ENCODE measurements around the gene CYP2A7.
"Not testable (repeated sequence)": the region's sequence is repeated elsewhere in the genome, so short reads cannot be mapped to it uniquely, and the experiment has no call there.

CYP2A7 gene

GRCh38 chr19:40875526-40875951, 6.5 kb downstream of the CYP2A7 start:
- peak; percentile 77; the same call in 1 of the 2 replicates for TF ChIP-seq L3MBTL2 (conservative IDR thresholded peaks at IDR 0.05)
- CTCF ChIA-PET, POLR2A ChIA-PET: not testable (repeated sequence)
- DNase-seq (ENCODE audit: extremely low spot score): peak; percentile 40

- DNase-seq (ENCODE audit: extremely low spot score); CTCF ChIA-PET; POLR2A ChIA-PET: not testable (repeated sequence)
Measured at GRCh38 chr19:40874874-40875273, 7.2 kb downstream of the CYP2A7 start.

GRCh38 chr19:40873873-40874272, 8.2 kb downstream of the CYP2A7 start:
- DNase-seq (ENCODE audit: extremely low spot score); POLR2A ChIA-PET; CTCF ChIA-PET: not testable (repeated sequence)

- TF ChIP-seq HDGF (IDR thresholded peaks at IDR 0.05; ENCODE audit: borderline replicate concordance) (no peak), CTBP1 (IDR thresholded peaks at IDR 0.05; ENCODE audit: borderline replicate concordance) (no peak), LEF1 (IDR thresholded peaks at IDR 0.05; ENCODE audit: borderline replicate concordance) (no peak), L3MBTL2 (conservative IDR thresholded peaks at IDR 0.05) (no peak), SP1 (IDR thresholded peaks at IDR 0.05) (no peak), FOXK2 (IDR thresholded peaks at IDR 0.05) (no peak), SUZ12 (IDR thresholded peaks at IDR 0.05) (no peak), TARDBP (IDR thresholded peaks at IDR 0.05) (no peak), NFRKB (IDR thresholded peaks at IDR 0.05) (no peak), FOXA1 (IDR thresholded peaks at IDR 0.05) (no peak), ARNT (IDR thresholded peaks at IDR 0.05) (no peak), BHLHE40 (IDR thresholded peaks at IDR 0.05; ENCODE audit: borderline replicate concordance) (no peak), ZNF384 (IDR thresholded peaks at IDR 0.05) (no peak), FOXM1 (IDR thresholded peaks at IDR 0.05; ENCODE audit: borderline replicate concordance) (no peak), PKNOX1 (IDR thresholded peaks at IDR 0.05) (no peak), ELF4 (IDR thresholded peaks at IDR 0.05) (no peak)
- DNase-seq (ENCODE audit: extremely low spot score): no peak
- POLR2A ChIA-PET: no interaction called here
- CTCF ChIA-PET: no interaction called here
Measured at GRCh38 chr19:40872209-40872608, 9.8 kb downstream of the CYP2A7 start.

GRCh38 chr19:40867701-40868100, 14.3 kb downstream of the CYP2A7 start:
- CTCF ChIA-PET: no interaction called here
- no peak for DNase-seq (ENCODE audit: extremely low spot score)
- TF ChIP-seq SP1 (IDR thresholded peaks at IDR 0.05) (no peak), BHLHE40 (IDR thresholded peaks at IDR 0.05; ENCODE audit: borderline replicate concordance) (no peak), LEF1 (IDR thresholded peaks at IDR 0.05; ENCODE audit: borderline replicate concordance) (no peak), FOXA1 (IDR thresholded peaks at IDR 0.05) (no peak), HDGF (IDR thresholded peaks at IDR 0.05; ENCODE audit: borderline replicate concordance) (no peak), FOXM1 (IDR thresholded peaks at IDR 0.05; ENCODE audit: borderline replicate concordance) (no peak), ARNT (IDR thresholded peaks at IDR 0.05) (no peak), SUZ12 (IDR thresholded peaks at IDR 0.05) (no peak)
- POLR2A ChIA-PET: no interaction called here

GRCh38 chr19:40864739-40865496, 17.1 kb downstream of the CYP2A7 start:
- POLR2A ChIA-PET; DNase-seq (ENCODE audit: extremely low spot score); CTCF ChIA-PET: not testable (repeated sequence)

- TF ChIP-seq ARNT (IDR thresholded peaks at IDR 0.05) (no peak), CTBP1 (IDR thresholded peaks at IDR 0.05; ENCODE audit: borderline replicate concordance) (no peak), ZNF384 (IDR thresholded peaks at IDR 0.05) (no peak), SUZ12 (IDR thresholded peaks at IDR 0.05) (no peak), FOXM1 (IDR thresholded peaks at IDR 0.05; ENCODE audit: borderline replicate concordance) (no peak), FOXK2 (IDR thresholded peaks at IDR 0.05) (no peak), FOXA1 (IDR thresholded peaks at IDR 0.05) (no peak), NFRKB (IDR thresholded peaks at IDR 0.05) (no peak), HDGF (IDR thresholded peaks at IDR 0.05; ENCODE audit: borderline replicate concordance) (no peak), SP1 (IDR thresholded peaks at IDR 0.05) (no peak), ELF4 (IDR thresholded peaks at IDR 0.05) (no peak), LEF1 (IDR thresholded peaks at IDR 0.05; ENCODE audit: borderline replicate concordance) (no peak), BHLHE40 (IDR thresholded peaks at IDR 0.05; ENCODE audit: borderline replicate concordance) (no peak), L3MBTL2 (conservative IDR thresholded peaks at IDR 0.05) (no peak)
- CTCF ChIA-PET: no interaction called here
- POLR2A ChIA-PET: interaction anchor here (0.6 kb wide), 1 partner anchor 1122 kb away, joined by 4 read pairs; no protein-coding TSS in a partner anchor
- no peak for DNase-seq (ENCODE audit: extremely low spot score)
Measured at GRCh38 chr19:40862785-40863184, 19.2 kb downstream of the CYP2A7 start.

- POLR2A ChIA-PET: interaction anchor here (0.6 kb wide), 1 partner anchor 1122 kb away, joined by 4 read pairs; no protein-coding TSS in a partner anchor
- no peak for TF ChIP-seq ZNF384 (IDR thresholded peaks at IDR 0.05)
- no peak for TF ChIP-seq FOXA1 (IDR thresholded peaks at IDR 0.05)
- TF ChIP-seq FOXK2 (IDR thresholded peaks at IDR 0.05): no peak
- no peak for TF ChIP-seq L3MBTL2 (conservative IDR thresholded peaks at IDR 0.05)
- no peak for TF ChIP-seq HDGF (IDR thresholded peaks at IDR 0.05; ENCODE audit: borderline replicate concordance)
- TF ChIP-seq LEF1 (IDR thresholded peaks at IDR 0.05; ENCODE audit: borderline replicate concordance): no peak
- TF ChIP-seq FOXM1 (IDR thresholded peaks at IDR 0.05; ENCODE audit: borderline replicate concordance): no peak
- TF ChIP-seq SP1 (IDR thresholded peaks at IDR 0.05): no peak
- TF ChIP-seq TARDBP (IDR thresholded peaks at IDR 0.05): no peak
- TF ChIP-seq PKNOX1 (IDR thresholded peaks at IDR 0.05): no peak
- TF ChIP-seq SUZ12 (IDR thresholded peaks at IDR 0.05): no peak
- TF ChIP-seq BHLHE40 (IDR thresholded peaks at IDR 0.05; ENCODE audit: borderline replicate concordance): no peak
- TF ChIP-seq CTBP1 (IDR thresholded peaks at IDR 0.05; ENCODE audit: borderline replicate concordance): no peak
- no peak for TF ChIP-seq ELF4 (IDR thresholded peaks at IDR 0.05)
- no peak for TF ChIP-seq NFRKB (IDR thresholded peaks at IDR 0.05)
- no peak for TF ChIP-seq ARNT (IDR thresholded peaks at IDR 0.05)
- CTCF ChIA-PET: no interaction called here
- no peak for DNase-seq (ENCODE audit: extremely low spot score)
Measured at GRCh38 chr19:40862333-40862732, 19.7 kb downstream of the CYP2A7 start.
